GM12878 (cell line): Measurements from ENCODE around the gene SLC25A33.

Experiments
- CTCF ChIP-seq, 3 experiments: IDR thresholded peaks in 2 of 3; conservative IDR thresholded peaks in 1 of 3; 2 replicates each; pipeline ENCODE4 v1.5.1; 2011; ENCODE audit warnings: low read depth in 3 of 3, low read length in 3 of 3, mild to moderate bottlenecking in 3 of 3, control low read depth in 2 of 3, moderate library complexity in 2 of 3, inconsistent platforms in 1 of 3, mixed read lengths in 1 of 3; ENCODE audit not compliant: control insufficient read depth in 2 of 3, insufficient read depth in 1 of 3; ENCODE audit errors: extremely low read depth in 1 of 3
- EP300 ChIP-seq, 2 experiments: fragments of 150-350 bp in 1 of 2; IDR thresholded peaks; 2 replicates each; pipeline ENCODE4 v1.6.1; 2011 to 2012; ENCODE audit warnings: low read depth in 2 of 2, low read length in 2 of 2, borderline replicate concordance in 1 of 2, improper control_type of control experiment in 1 of 2, inconsistent platforms in 1 of 2; ENCODE audit not compliant: control insufficient read depth in 1 of 2
- POLR2A ChIP-seq: IDR thresholded peaks from 2 replicates; pipeline ENCODE4 v1.6.1; 2011; ENCODE audit warnings: low read depth, mild to moderate bottlenecking, low read length
- SMAD1 ChIP-seq: fragments of 450-650 bp; IDR thresholded peaks from 2 replicates; pipeline ENCODE4 v1.6.1; 2018; ENCODE audit warnings: mild to moderate bottlenecking, low read depth; ENCODE audit not compliant: partially characterized antibody

DNA sequence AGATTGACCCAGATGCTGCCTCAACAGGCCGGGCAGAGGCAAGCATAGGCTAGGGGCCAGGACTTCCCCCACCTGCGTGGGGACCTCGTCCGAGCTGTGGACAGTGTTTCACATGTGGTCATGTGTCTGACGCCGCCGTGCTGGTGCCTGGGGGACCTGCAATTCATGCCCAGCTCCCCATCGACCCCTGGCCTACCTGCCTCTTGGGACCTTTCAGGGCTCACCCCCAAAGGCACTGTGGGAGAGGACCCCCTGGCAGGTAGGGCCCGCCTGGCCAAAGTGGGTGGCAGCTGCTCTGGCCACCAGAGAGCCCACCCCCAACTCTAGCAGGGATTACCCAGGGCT lies 53.9 kb downstream of the SLC25A33 start:
- TF ChIP-seq CTCF (IDR thresholded peaks at IDR 0.05 in 2 of 3, conservative IDR thresholded peaks at IDR 0.05 in 1 of 3; ENCODE audit: control insufficient read depth in 2 of 3, extremely low read depth in 1 of 3, insufficient read depth in 1 of 3, low read depth in 3 of 3, low read length in 3 of 3) (no peak), SMAD1 (no peak), EP300 (IDR thresholded peaks at IDR 0.05; ENCODE audit: borderline replicate concordance in 1 of 2, control insufficient read depth in 1 of 2, low read depth in 2 of 2, low read length in 2 of 2) (no peak), POLR2A (no peak)
